AG09319 (cell line): ENCODE results near the gene SORBS2.

Experiments
- DNase-seq: peaks from one replicate; pipeline ENCODE4 v3.0.0-alpha.2; 2010; ENCODE audit warnings: low read depth; ENCODE audit errors: extremely low read depth
- TF ChIP-seq, protein P1 (sequence below): IDR thresholded peaks from 2 replicates; pipeline ENCODE4 v1.5.1; 2011; ENCODE audit warnings: low read depth, mild to moderate bottlenecking, inconsistent platforms, low read length, moderate library complexity

SORBS2 gene

DNA sequence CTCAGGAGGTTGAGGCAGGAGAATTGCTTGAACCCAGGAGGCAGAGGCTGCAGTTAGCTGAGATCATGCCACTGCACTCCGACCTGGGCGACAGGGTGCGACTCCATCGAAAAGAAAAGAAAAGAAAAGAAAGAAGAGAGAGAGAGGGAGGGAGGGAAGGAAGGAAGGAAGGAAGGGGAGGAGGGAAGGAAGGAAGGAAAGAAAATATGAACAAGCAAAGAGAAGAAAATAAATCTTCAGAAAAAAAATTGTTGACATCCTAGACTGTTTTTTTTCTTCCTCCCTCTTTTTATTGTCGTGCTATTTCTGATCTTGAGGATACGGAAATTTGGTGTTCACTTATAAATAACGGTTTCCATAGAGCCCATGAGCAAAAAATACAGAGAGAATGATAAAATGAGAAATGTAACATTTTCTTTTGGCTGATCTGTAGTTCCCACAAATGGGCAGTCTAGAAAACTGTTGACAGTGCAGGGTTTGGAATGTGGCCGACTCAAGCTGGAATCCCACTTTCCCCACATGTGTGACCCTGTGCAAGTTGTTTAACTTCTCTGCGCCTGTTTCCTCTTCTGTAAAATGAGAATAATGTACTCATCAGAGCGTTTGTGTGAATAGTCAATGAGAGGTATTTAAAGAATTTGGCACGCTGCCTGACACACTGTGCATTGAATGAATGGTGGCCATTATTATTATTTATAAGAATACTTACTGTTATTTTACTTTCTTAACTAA is 19.4 kb downstream of the SORBS2 start:
- TF ChIP-seq, protein P1, sequence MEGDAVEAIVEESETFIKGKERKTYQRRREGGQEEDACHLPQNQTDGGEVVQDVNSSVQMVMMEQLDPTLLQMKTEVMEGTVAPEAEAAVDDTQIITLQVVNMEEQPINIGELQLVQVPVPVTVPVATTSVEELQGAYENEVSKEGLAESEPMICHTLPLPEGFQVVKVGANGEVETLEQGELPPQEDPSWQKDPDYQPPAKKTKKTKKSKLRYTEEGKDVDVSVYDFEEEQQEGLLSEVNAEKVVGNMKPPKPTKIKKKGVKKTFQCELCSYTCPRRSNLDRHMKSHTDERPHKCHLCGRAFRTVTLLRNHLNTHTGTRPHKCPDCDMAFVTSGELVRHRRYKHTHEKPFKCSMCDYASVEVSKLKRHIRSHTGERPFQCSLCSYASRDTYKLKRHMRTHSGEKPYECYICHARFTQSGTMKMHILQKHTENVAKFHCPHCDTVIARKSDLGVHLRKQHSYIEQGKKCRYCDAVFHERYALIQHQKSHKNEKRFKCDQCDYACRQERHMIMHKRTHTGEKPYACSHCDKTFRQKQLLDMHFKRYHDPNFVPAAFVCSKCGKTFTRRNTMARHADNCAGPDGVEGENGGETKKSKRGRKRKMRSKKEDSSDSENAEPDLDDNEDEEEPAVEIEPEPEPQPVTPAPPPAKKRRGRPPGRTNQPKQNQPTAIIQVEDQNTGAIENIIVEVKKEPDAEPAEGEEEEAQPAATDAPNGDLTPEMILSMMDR: no peak
- peak; percentile 27 for DNase-seq

DNA sequence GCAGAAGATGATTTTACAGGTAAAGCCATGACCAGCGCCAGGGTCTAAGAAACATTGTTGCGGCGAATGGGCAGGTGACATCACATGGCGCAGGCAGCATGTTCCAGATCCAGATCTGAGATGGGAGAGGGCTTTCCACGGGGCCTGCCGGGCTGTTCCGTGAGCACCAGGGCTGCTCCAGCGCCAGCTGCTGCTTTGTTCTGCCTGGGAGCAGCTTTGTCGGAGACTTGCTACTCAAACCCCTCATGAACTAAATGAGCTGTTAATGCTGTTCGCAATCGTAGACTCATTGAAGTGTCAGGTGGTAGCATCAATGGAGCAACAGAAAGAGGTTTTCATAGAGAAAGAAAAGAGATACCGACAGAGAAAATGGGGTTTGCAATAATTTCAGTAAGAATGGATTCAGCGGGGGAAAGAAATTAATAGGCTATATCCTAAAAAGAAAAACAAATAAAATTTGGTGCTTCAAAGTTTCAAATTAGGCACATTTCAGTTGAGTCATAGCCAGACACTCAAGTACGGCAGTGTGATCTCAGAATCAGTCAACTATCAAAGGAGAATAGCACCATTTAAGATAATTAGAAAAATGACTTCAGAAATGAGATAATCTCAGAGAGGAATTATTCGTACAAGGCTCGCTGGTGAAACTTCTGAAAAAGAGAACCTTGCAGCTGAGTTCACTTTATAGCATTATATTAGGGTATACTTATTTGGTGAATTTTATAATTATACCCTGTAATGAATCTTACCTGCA is 23.9 kb downstream of the SORBS2 start:
- TF ChIP-seq, protein P1: no peak
- no peak for DNase-seq

DNA sequence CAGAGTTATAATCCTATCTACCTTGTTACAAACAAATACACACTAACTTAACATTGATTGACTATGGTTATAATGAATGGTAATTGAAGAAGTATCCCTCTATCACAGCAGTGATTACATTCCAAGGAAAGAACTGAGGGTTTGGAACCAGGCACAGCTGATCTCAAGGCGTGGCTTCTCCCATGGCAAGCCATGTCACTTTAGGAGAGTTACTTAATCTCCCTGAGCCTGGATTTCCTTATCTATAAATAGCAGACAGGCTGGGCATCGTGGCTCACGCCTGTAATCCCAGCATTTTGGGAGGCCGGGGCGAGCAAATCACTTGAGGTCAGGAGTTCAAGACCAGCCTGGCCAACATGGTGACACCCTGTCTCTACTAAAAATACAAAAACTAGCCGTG is 25.6 kb downstream of the SORBS2 start:
- TF ChIP-seq, protein P1: no peak
- no peak for DNase-seq

DNA sequence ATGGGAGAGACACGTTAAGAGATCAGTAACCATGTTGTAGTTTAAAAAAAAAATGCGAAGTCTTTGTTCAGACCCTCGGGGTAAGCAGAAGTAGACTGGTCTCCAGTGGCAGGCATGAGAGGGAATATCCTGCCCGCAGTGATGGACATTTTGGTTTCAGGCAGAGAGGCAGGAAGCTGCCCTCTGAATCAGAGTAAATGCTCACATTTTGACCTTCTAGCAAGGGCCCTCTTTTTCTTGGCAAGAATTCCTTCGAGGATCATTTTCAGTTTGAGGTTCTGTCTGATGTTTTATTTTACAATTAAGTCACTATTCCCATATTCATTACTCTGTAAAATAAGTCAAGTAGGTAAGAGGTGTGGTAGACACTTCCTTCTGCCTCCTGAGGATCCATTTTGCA is 28.4 kb downstream of the SORBS2 start:
- DNase-seq: no peak
- TF ChIP-seq, protein P1: no peak

DNA sequence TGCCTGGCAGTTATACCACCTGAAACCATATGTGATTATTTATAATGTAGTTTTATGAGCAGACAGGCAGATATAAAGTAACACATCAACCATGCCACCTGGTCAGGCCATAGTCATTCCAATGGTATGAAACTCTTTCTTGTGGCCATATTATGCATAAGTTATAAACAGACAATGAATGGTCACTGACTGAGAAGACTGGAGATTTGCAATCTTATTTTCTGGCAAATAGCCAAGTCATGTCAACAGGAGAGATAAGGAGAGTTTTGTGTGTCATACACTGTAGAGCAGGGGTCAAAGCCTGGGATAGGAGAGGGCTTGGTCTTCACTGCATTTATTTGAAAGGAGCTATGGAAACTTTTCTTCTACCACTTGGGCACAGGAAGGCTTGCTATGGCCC is 29.5 kb downstream of the SORBS2 start:
- no peak for DNase-seq
- TF ChIP-seq, protein P1: no peak

DNA sequence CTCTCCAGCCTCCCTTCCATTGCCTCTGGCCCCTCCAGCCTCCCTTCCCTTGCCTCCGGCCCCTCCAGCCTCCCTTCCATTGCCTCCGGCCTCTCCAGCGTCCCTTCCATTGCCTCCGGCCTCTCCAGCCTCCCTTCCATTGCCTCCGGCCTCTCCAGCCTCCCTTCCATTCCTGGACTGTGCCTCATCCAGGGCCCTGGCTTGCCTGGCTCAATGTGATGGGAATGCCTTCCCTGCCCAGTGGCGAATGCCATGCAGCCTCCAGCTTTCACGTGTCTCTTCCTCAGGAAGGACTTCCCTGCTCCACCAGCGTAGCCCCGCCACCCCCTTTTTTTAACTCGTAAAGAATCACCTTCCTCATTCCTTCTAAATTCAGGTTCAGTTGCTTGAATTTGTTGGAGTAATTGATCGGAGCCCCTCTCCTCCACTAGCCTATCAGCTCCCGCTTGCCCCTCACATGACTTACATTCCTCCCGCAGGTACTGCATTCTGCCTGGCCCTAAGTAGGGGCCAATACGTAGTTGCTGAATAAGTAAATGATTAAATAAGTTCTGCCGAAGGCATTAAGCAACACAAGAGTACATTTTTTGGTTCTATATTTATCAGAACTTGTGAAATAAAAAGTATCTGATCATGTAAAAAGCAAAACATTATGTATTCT is 30.3 kb downstream of the SORBS2 start:
- TF ChIP-seq, protein P1: no peak
- DNase-seq: no peak

DNA sequence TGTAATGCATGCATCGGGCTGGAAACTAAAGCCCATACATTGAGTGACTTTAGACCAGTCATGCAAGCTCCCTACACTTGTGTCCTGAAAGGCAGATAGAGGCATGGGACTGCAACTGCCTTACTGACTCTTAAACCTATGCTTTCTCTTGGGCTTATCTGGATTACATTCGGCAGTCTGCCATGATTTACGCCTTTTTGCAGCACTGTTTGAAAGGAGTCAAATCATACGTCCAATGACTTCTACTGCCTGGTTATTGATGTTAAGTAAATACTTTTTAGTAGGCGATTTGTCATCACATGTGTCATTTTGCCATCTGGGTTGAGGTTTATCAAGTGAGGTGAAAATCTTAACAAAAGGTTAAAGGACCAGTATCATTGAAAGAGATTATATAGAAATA is 31.5 kb downstream of the SORBS2 start:
- no peak for DNase-seq
- TF ChIP-seq, protein P1: no peak
